B cell (primary cell): ENCODE data around the gene GFM2. TPM values are rescaled to one million over a fixed set of nuclear protein-coding genes. Genes with fewer than 3 reads are reported as not detected.

Experiments used
- ATAC-seq: fragments of 200-7000 bp; cut with Tn5 transposase; one replicate; pipeline ENCODE4 v1.10.0; 2021; ENCODE audit warnings: low read depth, mild to moderate bottlenecking, moderate number of reproducible peaks, moderate library complexity
- CTCF ChIA-PET: fragments of 350-600 bp; sonication (Branson Sonifier 250); formaldehyde crosslinking; loops from one replicate; lab custom pipeline; 2021; ENCODE audit warnings: antibody characterized with exemption, inconsistent platforms; lab: Charles Lee
- POLR2A ChIA-PET: fragments of 350-600 bp; sonication (Branson Sonifier 250); formaldehyde crosslinking; loops from one replicate; lab custom pipeline; 2021; ENCODE audit warnings: antibody characterized with exemption; lab: Charles Lee
- DNase-seq: peaks from one replicate; pipeline ENCODE4 v3.0.0; 2013
- H2AFZ ChIP-seq: 2 replicates; pipeline ENCODE4 v1.6.1; 2012; ENCODE audit warnings: mild to moderate bottlenecking, low read depth, low read length; ENCODE audit not compliant: insufficient read depth, poor library complexity, severe bottlenecking
- H3K27ac ChIP-seq, 2 donors: 1 replicate in 1 of 2; 2 replicates in 1 of 2; pipeline ENCODE4 v1.5.1; 2012 to 2013; ENCODE audit warnings: low read length in 2 of 2, mild to moderate bottlenecking in 2 of 2, moderate library complexity in 1 of 2
- H3K27me3 ChIP-seq, 4 experiments: fragments of 200-600 bp in 1 of 4; sonication (generic) in 1 of 4; replicated peaks in 1 of 4; 1 replicate in 2 of 4; 2 replicates in 2 of 4; pipeline versions ENCODE4 v1.6.1 to v1.7.0; 2013 to 2016; ENCODE audit warnings: low read length in 3 of 4, mild to moderate bottlenecking in 2 of 4, mixed read lengths in 1 of 4, moderate library complexity in 1 of 4; ENCODE audit not compliant: insufficient read depth in 4 of 4, control insufficient read depth in 3 of 4; ENCODE audit errors: control extremely low read depth in 1 of 4
- H3K36me3 ChIP-seq, 2 experiments: replicated peaks in 1 of 2; 1 replicate in 1 of 2; 2 replicates in 1 of 2; pipeline versions ENCODE4 v1.6.1 to v1.7.1; 2013; ENCODE audit warnings: low read length in 1 of 2; ENCODE audit not compliant: insufficient read depth in 2 of 2, control insufficient read depth in 1 of 2; ENCODE audit errors: control extremely low read depth in 1 of 2, extremely low read depth in 1 of 2
- H3K4me1 ChIP-seq, 2 donors: fragments of 200-600 bp in 1 of 2; sonication (generic) in 1 of 2; 1 replicate in 1 of 2; 2 replicates in 1 of 2; pipeline versions ENCODE4 v1.5.1 to v1.6.1; 2013 to 2017; ENCODE audit warnings: low read length in 2 of 2; ENCODE audit not compliant: control insufficient read depth in 2 of 2, insufficient read depth in 2 of 2
- H3K4me2 ChIP-seq: replicated peaks from 2 replicates; pipeline ENCODE3; 2012; ENCODE audit warnings: mild to moderate bottlenecking, low read depth, low read length; ENCODE audit not compliant: poor library complexity, severe bottlenecking
- H3K4me3 ChIP-seq, 5 experiments: fragments of 200-600 bp in 1 of 5; sonication (generic) in 1 of 5; 1 replicate in 3 of 5; 2 replicates in 2 of 5; pipeline versions ENCODE4 v1.5.1 to v1.7.0; 2011 to 2016; ENCODE audit warnings: low read length in 4 of 5, mild to moderate bottlenecking in 4 of 5, low read depth in 2 of 5, control low read depth in 1 of 5, moderate library complexity in 1 of 5; ENCODE audit not compliant: insufficient read depth in 1 of 5; ENCODE audit errors: control extremely low read depth in 1 of 5, extremely low read depth in 1 of 5
- H3K79me2 ChIP-seq: fragments of 200-600 bp; sonication (generic); one replicate; pipeline ENCODE4 v1.6.0; 2016; ENCODE audit warnings: low read length; ENCODE audit not compliant: control insufficient read depth, insufficient read depth
- H3K9ac ChIP-seq: fragments of 200-600 bp; sonication (generic); 2 replicates; pipeline ENCODE4 v1.6.1; 2017; ENCODE audit warnings: mild to moderate bottlenecking, low read length, moderate library complexity
- H3K9me3 ChIP-seq, 3 donors: one replicate each; pipeline versions ENCODE4 v1.6.1 to v1.7.1; 2013; ENCODE audit warnings: low read length in 2 of 3; ENCODE audit not compliant: control insufficient read depth in 2 of 3, insufficient read depth in 1 of 3; ENCODE audit errors: control extremely low read depth in 1 of 3
- H4K20me1 ChIP-seq: 2 replicates; pipeline ENCODE4 v1.6.0; 2012; ENCODE audit warnings: mild to moderate bottlenecking, low read length; ENCODE audit not compliant: insufficient read depth, control insufficient read depth, poor library complexity, severe bottlenecking
- H3K27ac Mint-ChIP-seq: one replicate; pipeline ENCODE4 v1.8.0; 2021; ENCODE audit warnings: mixed read lengths
- H3K27me3 Mint-ChIP-seq: one replicate; pipeline ENCODE4 v1.8.0; 2021; ENCODE audit warnings: mixed read lengths
- H3K4me1 Mint-ChIP-seq: one replicate; pipeline ENCODE4 v1.8.0; 2021; ENCODE audit warnings: mixed read lengths
- H3K4me3 Mint-ChIP-seq: one replicate; pipeline ENCODE4 v1.8.0; 2021; ENCODE audit warnings: mixed read lengths
- H3K9me3 Mint-ChIP-seq: one replicate; pipeline ENCODE4 v1.8.0; 2022; ENCODE audit warnings: mixed read lengths; ENCODE audit not compliant: insufficient read depth
- CTCF ChIP-seq: fragments of 200-600 bp; IDR thresholded peaks from one replicate; pipeline ENCODE4 v1.8.0; 2022; ENCODE audit warnings: antibody characterized with exemption, mild to moderate bottlenecking
- EZH2 ChIP-seq: IDR thresholded peaks from 2 replicates; pipeline ENCODE4 v1.6.1; 2012; ENCODE audit warnings: borderline replicate concordance, low read depth, mild to moderate bottlenecking, moderate library complexity, low read length; ENCODE audit not compliant: insufficient read depth, poor library complexity, severe bottlenecking
- WGBS: methylation state at CpG from one replicate; pipeline ENCODE4 v1.1.5; 2013; ENCODE audit warnings: missing lambda C conversion rate; ENCODE audit not compliant: insufficient coverage; 5-methylcytosine and 5-hydroxymethylcytosine counted together
- intact Hi-C: fragments of 100-400 bp; cut with micrococcal nuclease; formaldehyde crosslinking; loops from one replicate; pipeline ENCODE4 v1.10.0; 2022
- polyA plus RNA-seq: library from polyadenylated mRNA; depleted of rRNA; stranded (reverse); fragments of >200 nt; gene quantifications from 2 replicates; pipeline ENCODE4 v1.2.3, GENCODE V29; 2012
- total RNA-seq, 2 donors: library from RNA; stranded (reverse); fragments of 120-200 nt in 1 of 2; gene quantifications; 1 replicate in 1 of 2; 2 replicates in 1 of 2; pipeline versions ENCODE4 v1.2.3 to v1.2.4, GENCODE V29; 2013 to 2022

GFM2 gene
- total and polyA plus RNA-seq, 2 donors (not counting 1 experiment from before 2014, with no cell fraction given): 11.0 to 28.5 TPM

GRCh38 chr5:74686962-74687751 is 79.8 kb downstream of the GFM2 start:
- ChIA-PET CTCF (interaction anchor here (0.6 to 1.7 kb wide), 3 partner anchors 14 to 84 kb away, joined by 3 to 5 read pairs (median 4); no protein-coding TSS in a partner anchor), POLR2A (interaction anchor here (0.6 kb wide), 1 partner anchor 8 kb away, joined by 5 read pairs; no protein-coding TSS in a partner anchor)
- no peak overlapping the region for H3K9ac ChIP-seq
- H3K36me3 ChIP-seq: peaks cover 0 to 19% of the 10 kb centered on the region in 2 experiments
- H3K4me1 ChIP-seq: peaks cover 12 to 16% of the 10 kb centered on the region in 2 donors
- Mint-ChIP-seq H3K27ac (peak overlapping the region; percentile 34), H3K4me3 (peak overlapping the region; percentile 18), H3K27me3 (no peaks in the 10 kb centered on the region), H3K9me3 (no peaks in the 10 kb centered on the region), H3K4me1 (peaks cover 20% of the 10 kb centered on the region)
- H3K4me2 ChIP-seq: no peak overlapping the region
- H3K79me2 ChIP-seq: no peaks in the 10 kb centered on the region
- no peaks in the 10 kb centered on the region for H3K9me3 ChIP-seq
- ATAC-seq (no peak), DNase-seq (no peak)
- H2AFZ ChIP-seq: no peak overlapping the region
- intact Hi-C loops: loop anchor here (5.0 to 10.0 kb wide), 2 partner anchors 825 to 1842 kb away; partner anchors contain the start of genes CERT1 and POLK
- no peaks in the 10 kb centered on the region for H4K20me1 ChIP-seq
- H3K4me3 ChIP-seq: no peak overlapping the region
- H3K27ac ChIP-seq: peak overlapping the region in 1 of 2 donors; percentile 67
- no peaks in the 10 kb centered on the region for H3K27me3 ChIP-seq
- WGBS: 94% methylated on average over 5 of the region's 5 CpGs
- TF ChIP-seq EZH2: no peak
- no peak for TF ChIP-seq CTCF
